Measurements from ENCODE around the gene PDZD2. TPM values are rescaled to one million over a fixed set of nuclear protein-coding genes. Genes with fewer than 3 reads are reported as not detected.
"Not testable (repeated sequence)": the region's sequence is repeated elsewhere in the genome, so short reads cannot be mapped to it uniquely, and the experiment has no call there.

The PDZD2 gene
- total and polyA plus RNA-seq, 2 experiments from 2014 or later, result 1.7 to 4.0 TPM

- no peaks in the 10 kb centered on the region for H4K20me1 ChIP-seq (ENCODE audit: insufficient read depth, poor library complexity, severe bottlenecking)
- no peak overlapping the region for H3K4me3 ChIP-seq
- no peaks in the 10 kb centered on the region for H3K4me1 ChIP-seq (ENCODE audit: insufficient read depth)
- no peak for DNase-seq (ENCODE audit: low spot score)
- H3K9me2 ChIP-seq (replicated peaks; ENCODE audit: insufficient read depth), result no peaks in the 10 kb centered on the region
- H3K27ac ChIP-seq, result no peak overlapping the region
- no peaks in the 10 kb centered on the region for H3K79me2 ChIP-seq
- H3K9me3 ChIP-seq (ENCODE audit: low read depth), result no peaks in the 10 kb centered on the region
- H3K36me3 ChIP-seq (replicated peaks; ENCODE audit: insufficient read depth, low read depth), result no peaks in the 10 kb centered on the region
- H3K4me2 ChIP-seq, result no peak overlapping the region
- H2AFZ ChIP-seq, result no peak overlapping the region
- TF ChIP-seq CTCF (IDR thresholded peaks at IDR 0.05; ENCODE audit: poor library complexity), result no peak
- TF ChIP-seq EZH2phosphoT487 (IDR thresholded peaks at IDR 0.05; ENCODE audit: low read depth, severe bottlenecking, unreplicated experiment), result no peak
- TF ChIP-seq EZH2 (IDR thresholded peaks at IDR 0.05; ENCODE audit: borderline replicate concordance), result no peak
- WGBS (ENCODE audit: low lambda C conversion rate, missing lambda C conversion rate), result 88% methylated on average over 5 of the region's 5 CpGs
- H3K27me3 ChIP-seq, result no peaks in the 10 kb centered on the region
Observed at GRCh38 chr5:31598640-31599611, 40.0 kb upstream of the PDZD2 start.

- not testable (repeated sequence) for H3K9me2 ChIP-seq (replicated peaks; ENCODE audit: insufficient read depth); H3K27me3 ChIP-seq; H3K9me3 ChIP-seq (ENCODE audit: low read depth); H2AFZ ChIP-seq; H3K27ac ChIP-seq; DNase-seq (ENCODE audit: low spot score); H3K4me3 ChIP-seq; H3K4me2 ChIP-seq; H3K79me2 ChIP-seq; H3K36me3 ChIP-seq (replicated peaks; ENCODE audit: insufficient read depth, low read depth); H4K20me1 ChIP-seq (ENCODE audit: insufficient read depth, poor library complexity, severe bottlenecking); H3K4me1 ChIP-seq (ENCODE audit: insufficient read depth)
- 93% methylated on average over 4 of the region's 4 CpGs for WGBS (ENCODE audit: low lambda C conversion rate, missing lambda C conversion rate)
Observed at GRCh38 chr5:31602305-31602704, 36.6 kb upstream of the PDZD2 start.

- DNase-seq (ENCODE audit: low spot score), result no peak
- Histone ChIP-seq H2AFZ (no peak overlapping the region), H3K4me1 (ENCODE audit: insufficient read depth) (no peaks in the 10 kb centered on the region), H3K9me2 (replicated peaks; ENCODE audit: insufficient read depth) (no peaks in the 10 kb centered on the region), H3K27ac (no peak overlapping the region), H3K36me3 (replicated peaks; ENCODE audit: insufficient read depth, low read depth) (no peaks in the 10 kb centered on the region), H3K79me2 (no peaks in the 10 kb centered on the region), H4K20me1 (ENCODE audit: insufficient read depth, poor library complexity, severe bottlenecking) (no peaks in the 10 kb centered on the region), H3K4me2 (no peak overlapping the region), H3K4me3 (no peak overlapping the region), H3K9me3 (ENCODE audit: low read depth) (no peaks in the 10 kb centered on the region), H3K27me3 (no peaks in the 10 kb centered on the region)
- WGBS (ENCODE audit: low lambda C conversion rate, missing lambda C conversion rate), result 70% methylated on average over 2 of the region's 2 CpGs
- TF ChIP-seq EZH2phosphoT487 (IDR thresholded peaks at IDR 0.05; ENCODE audit: low read depth, severe bottlenecking, unreplicated experiment), result no peak
Observed at GRCh38 chr5:31604240-31604639, 34.7 kb upstream of the PDZD2 start.

- no peak overlapping the region for H3K27ac ChIP-seq
- no peak for TF ChIP-seq EZH2 (IDR thresholded peaks at IDR 0.05; ENCODE audit: borderline replicate concordance)
- no peak for TF ChIP-seq EZH2phosphoT487 (IDR thresholded peaks at IDR 0.05; ENCODE audit: low read depth, severe bottlenecking, unreplicated experiment)
- WGBS (ENCODE audit: low lambda C conversion rate, missing lambda C conversion rate), result 93% methylated on average over 2 of the region's 2 CpGs
Observed at GRCh38 chr5:31604644-31605043, 34.3 kb upstream of the PDZD2 start.

GRCh38 chr5:31605920-31606319 lies 33.0 kb upstream of the PDZD2 start:
- Histone ChIP-seq H4K20me1 (ENCODE audit: insufficient read depth, poor library complexity, severe bottlenecking) (no peaks in the 10 kb centered on the region), H3K4me3 (no peak overlapping the region), H3K27me3 (no peaks in the 10 kb centered on the region), H3K79me2 (no peaks in the 10 kb centered on the region), H3K4me1 (ENCODE audit: insufficient read depth) (no peaks in the 10 kb centered on the region), H3K9me2 (replicated peaks; ENCODE audit: insufficient read depth) (no peaks in the 10 kb centered on the region), H3K36me3 (replicated peaks; ENCODE audit: insufficient read depth, low read depth) (no peaks in the 10 kb centered on the region), H2AFZ (no peak overlapping the region), H3K9me3 (ENCODE audit: low read depth) (no peaks in the 10 kb centered on the region), H3K4me2 (no peak overlapping the region), H3K27ac (no peak overlapping the region)
- TF ChIP-seq CTCF (IDR thresholded peaks at IDR 0.05; ENCODE audit: poor library complexity) (no peak), EZH2 (IDR thresholded peaks at IDR 0.05; ENCODE audit: borderline replicate concordance) (no peak), EZH2phosphoT487 (IDR thresholded peaks at IDR 0.05; ENCODE audit: low read depth, severe bottlenecking, unreplicated experiment) (no peak)
- no peak for DNase-seq (ENCODE audit: low spot score)
- 89% methylated on average over 1 of the region's 1 CpG for WGBS (ENCODE audit: low lambda C conversion rate, missing lambda C conversion rate)

More at GRCh38 chr5:31604644-31605043, 34.3 kb upstream of the PDZD2 start:
- Histone ChIP-seq H3K27me3 (no peaks in the 10 kb centered on the region), H3K4me2 (no peak overlapping the region), H3K9me3 (ENCODE audit: low read depth) (no peaks in the 10 kb centered on the region), H3K4me1 (ENCODE audit: insufficient read depth) (no peaks in the 10 kb centered on the region), H3K4me3 (no peak overlapping the region), H2AFZ (no peak overlapping the region), H3K79me2 (no peaks in the 10 kb centered on the region), H4K20me1 (ENCODE audit: insufficient read depth, poor library complexity, severe bottlenecking) (no peaks in the 10 kb centered on the region), H3K36me3 (replicated peaks; ENCODE audit: insufficient read depth, low read depth) (no peaks in the 10 kb centered on the region), H3K9me2 (replicated peaks; ENCODE audit: insufficient read depth) (no peaks in the 10 kb centered on the region)
- no peak for DNase-seq (ENCODE audit: low spot score)

Measured in hepatocyte (in vitro differentiated cells).